Measurements from ENCODE around the gene ATP2A3. TPM values are rescaled to one million over a fixed set of nuclear protein-coding genes. Genes with fewer than 3 reads are reported as not detected.

ATP2A3 gene
- total and polyA plus RNA-seq, 12 donors, result 1.3 to 29.1 (median 15.9) TPM

- no peak overlapping the region for H3K27ac ChIP-seq
- no peaks in the 10 kb centered on the region for H3K36me3 ChIP-seq (replicated peaks in 1 of 2)
- peaks cover 8 to 14% of the 10 kb centered on the region in 2 donors for H3K4me1 ChIP-seq (replicated peaks in 1 of 2)
- intact Hi-C loops (cut with DNase I), result no loop called here
- TF ChIP-seq, protein P1, sequence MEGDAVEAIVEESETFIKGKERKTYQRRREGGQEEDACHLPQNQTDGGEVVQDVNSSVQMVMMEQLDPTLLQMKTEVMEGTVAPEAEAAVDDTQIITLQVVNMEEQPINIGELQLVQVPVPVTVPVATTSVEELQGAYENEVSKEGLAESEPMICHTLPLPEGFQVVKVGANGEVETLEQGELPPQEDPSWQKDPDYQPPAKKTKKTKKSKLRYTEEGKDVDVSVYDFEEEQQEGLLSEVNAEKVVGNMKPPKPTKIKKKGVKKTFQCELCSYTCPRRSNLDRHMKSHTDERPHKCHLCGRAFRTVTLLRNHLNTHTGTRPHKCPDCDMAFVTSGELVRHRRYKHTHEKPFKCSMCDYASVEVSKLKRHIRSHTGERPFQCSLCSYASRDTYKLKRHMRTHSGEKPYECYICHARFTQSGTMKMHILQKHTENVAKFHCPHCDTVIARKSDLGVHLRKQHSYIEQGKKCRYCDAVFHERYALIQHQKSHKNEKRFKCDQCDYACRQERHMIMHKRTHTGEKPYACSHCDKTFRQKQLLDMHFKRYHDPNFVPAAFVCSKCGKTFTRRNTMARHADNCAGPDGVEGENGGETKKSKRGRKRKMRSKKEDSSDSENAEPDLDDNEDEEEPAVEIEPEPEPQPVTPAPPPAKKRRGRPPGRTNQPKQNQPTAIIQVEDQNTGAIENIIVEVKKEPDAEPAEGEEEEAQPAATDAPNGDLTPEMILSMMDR (IDR thresholded peaks at IDR 0.05), result no peak
- TF ChIP-seq POLR2A (IDR thresholded peaks at IDR 0.05), result no peak
- no peak overlapping the region for H3K4me3 ChIP-seq
- peak in 2 of 7 donors; percentile 38 to 67 for DNase-seq
- H3K27me3 ChIP-seq, result no peaks in the 10 kb centered on the region
- H3K9me3 ChIP-seq (replicated peaks in 1 of 3), result peaks cover 0 to 8% (median 0%) of the 10 kb centered on the region in 3 donors
- 83 to 88% (median 87%) methylated on average over 6 of the region's 6 CpGs for WGBS, 4 donors
Measured at GRCh38 chr17:3978421-3979289, 14.4 kb upstream of the ATP2A3 start.

GRCh38 chr17:3977387-3977786 is 13.2 kb upstream of the ATP2A3 start:
- Histone ChIP-seq H3K36me3 (replicated peaks in 1 of 2) (no peaks in the 10 kb centered on the region), H3K9me3 (replicated peaks in 1 of 3) (peaks cover 0 to 8% (median 0%) of the 10 kb centered on the region in 3 donors), H3K27me3 (no peaks in the 10 kb centered on the region), H3K4me1 (replicated peaks in 1 of 2) (peaks cover 8 to 14% of the 10 kb centered on the region in 2 donors), H3K27ac (peak overlapping the region in 3 of 5 donors; percentile 26 to 49 (median 43)), H3K4me3 (no peak overlapping the region)
- TF ChIP-seq, protein P1 (IDR thresholded peaks at IDR 0.05), result no peak
- TF ChIP-seq POLR2A (IDR thresholded peaks at IDR 0.05), result no peak
- DNase-seq, result no peak
- WGBS, 4 donors, result 61 to 79% (median 71%) methylated on average over 4 to 9 of the region's 9 CpGs
- intact Hi-C loops (cut with DNase I), result no loop called here

DNA sequence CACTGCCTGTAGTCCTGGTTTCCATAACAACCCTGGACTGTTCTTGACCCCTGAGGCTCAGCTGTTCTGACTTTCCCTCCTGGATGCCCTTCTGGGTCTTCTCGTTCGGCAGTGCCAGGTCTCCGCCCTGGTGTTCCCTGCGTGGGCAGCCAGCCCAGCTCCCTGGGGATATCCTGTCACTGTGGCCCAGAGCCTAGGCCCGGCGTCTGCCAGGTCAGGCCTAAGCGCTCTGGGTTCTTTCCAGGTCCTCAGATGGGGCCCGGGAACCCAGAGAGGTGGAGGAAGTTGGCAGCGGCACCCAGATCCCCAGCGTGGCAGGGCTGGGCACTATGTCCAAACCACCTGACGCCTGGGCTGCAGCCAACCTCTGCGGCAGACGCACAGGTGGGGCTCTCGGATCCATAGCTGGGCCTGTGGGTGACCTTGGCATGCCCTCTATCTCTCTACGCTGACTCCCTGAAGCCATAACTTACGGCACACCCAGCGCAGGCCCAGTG is 12.5 kb upstream of the ATP2A3 start:
- TF ChIP-seq, protein P1 (IDR thresholded peaks at IDR 0.05), result no peak
- TF ChIP-seq POLR2A (IDR thresholded peaks at IDR 0.05), result no peak
- H3K27me3 ChIP-seq, result no peaks in the 10 kb centered on the region
- peak overlapping the region in 4 of 5 donors; percentile 12 to 49 (median 34) for H3K27ac ChIP-seq
- H3K9me3 ChIP-seq (replicated peaks in 1 of 3), result peaks cover 0 to 8% (median 0%) of the 10 kb centered on the region in 3 donors
- intact Hi-C loops (cut with DNase I), result no loop called here
- H3K4me1 ChIP-seq (replicated peaks in 1 of 2), result peaks cover 8 to 14% of the 10 kb centered on the region in 2 donors
- H3K4me3 ChIP-seq, result no peak overlapping the region
- no peaks in the 10 kb centered on the region for H3K36me3 ChIP-seq (replicated peaks in 1 of 2)
- DNase-seq, result peak; percentile 84 to 95 (median 94)
- WGBS, 4 donors, result 26 to 35% (median 30%) methylated on average over 7 to 17 of the region's 17 CpGs

GRCh38 chr17:3974980-3975379 is 10.7 kb upstream of the ATP2A3 start:
- TF ChIP-seq, protein P1 (IDR thresholded peaks at IDR 0.05), result no peak
- TF ChIP-seq POLR2A (IDR thresholded peaks at IDR 0.05), result no peak
- 89 to 99% (median 96%) methylated on average over 6 to 9 of the region's 9 CpGs for WGBS, 4 donors

More at GRCh38 chr17:3974980-3975379, 10.7 kb upstream of the ATP2A3 start:
- Histone ChIP-seq H3K27ac (no peak overlapping the region), H3K36me3 (replicated peaks in 1 of 2) (no peaks in the 10 kb centered on the region), H3K4me3 (no peak overlapping the region), H3K27me3 (no peaks in the 10 kb centered on the region), H3K4me1 (replicated peaks in 1 of 2) (peaks cover 8 to 14% of the 10 kb centered on the region in 2 donors), H3K9me3 (replicated peaks in 1 of 3) (peaks cover 0 to 8% (median 0%) of the 10 kb centered on the region in 3 donors)
- intact Hi-C loops (cut with DNase I), result no loop called here
- no peak for DNase-seq

Data from adrenal gland (tissue), 12 donors.